ENCODE results near the gene FGF14.

Gene FGF14

DNA sequence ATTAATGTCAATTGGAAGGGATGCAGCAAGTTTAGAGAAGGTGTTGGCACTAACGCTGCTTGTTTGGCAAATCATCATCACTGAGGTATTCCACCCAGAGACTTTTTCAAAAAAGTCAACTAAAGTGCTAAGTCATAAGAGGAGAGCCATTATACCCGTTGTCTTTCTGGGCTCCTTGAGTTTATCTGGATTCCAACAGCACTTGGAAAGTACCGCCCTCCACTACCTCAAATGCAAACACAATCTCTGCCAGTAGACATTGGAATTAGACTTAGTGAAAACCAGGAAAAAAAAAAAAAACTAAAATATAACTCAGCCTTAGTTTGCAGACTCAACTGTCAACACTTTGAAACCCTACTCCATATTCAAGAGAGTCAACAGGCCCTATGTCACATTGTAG, 683.4 kb downstream of the FGF14 start:
- H3K27me3 ChIP-seq (replicated peaks in 2 of 5; ENCODE audit: control insufficient read depth in 4 of 5, insufficient read depth in 5 of 5, low read length in 4 of 5) = no peaks in the 10 kb centered on the region
- H3K4me3 ChIP-seq (ENCODE audit: control insufficient read depth in 1 of 7, extremely low read depth in 1 of 7, insufficient read depth in 4 of 7, low read depth in 2 of 7, low read length in 6 of 7) = no peak overlapping the region
- ChIA-PET CTCF (no interaction called here), POLR2A (no interaction called here)
- H3K4me1 ChIP-seq (ENCODE audit: control extremely low read depth in 1 of 4, control insufficient read depth in 4 of 4, insufficient read depth in 4 of 4, low read length in 3 of 4) = no peaks in the 10 kb centered on the region
- no peak overlapping the region for H3K27ac ChIP-seq (ENCODE audit: insufficient read depth in 1 of 2, low read depth in 1 of 2, low read length in 2 of 2, poor library complexity in 1 of 2, severe bottlenecking in 2 of 2)
- H3K36me3 ChIP-seq (ENCODE audit: control insufficient read depth in 4 of 4, insufficient read depth in 4 of 4, low read length in 3 of 4) = no peaks in the 10 kb centered on the region
- WGBS (ENCODE audit: insufficient coverage) = 82% methylated on average over 2 of the region's 3 CpGs
- DNase-seq = no peak
- H3K9me3 ChIP-seq (ENCODE audit: control extremely low read depth in 1 of 5, control insufficient read depth in 4 of 5, insufficient read depth in 2 of 5, low read depth in 1 of 5, low read length in 4 of 5) = no peaks in the 10 kb centered on the region

DNA sequence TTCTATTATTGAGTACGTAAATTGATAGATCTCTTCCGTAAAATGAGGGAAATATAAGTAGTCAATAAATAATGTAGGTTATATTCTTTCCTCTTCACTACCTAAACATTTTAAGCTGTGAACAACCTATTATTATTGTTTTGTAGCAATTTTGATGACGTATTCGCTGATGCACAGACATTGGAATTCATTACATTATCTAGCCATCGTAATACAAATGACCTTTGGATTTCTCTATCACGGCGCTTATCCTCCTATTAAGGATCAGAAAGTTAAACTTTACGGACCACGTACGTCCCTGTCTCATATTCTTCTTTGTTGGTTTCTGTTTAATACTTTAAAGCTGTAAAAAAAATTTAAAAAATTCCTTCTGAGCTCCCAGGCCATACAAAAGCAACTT, 684.5 kb downstream of the FGF14 start:
- ChIA-PET CTCF (no interaction called here), POLR2A (no interaction called here)
- Histone ChIP-seq H3K27ac (ENCODE audit: insufficient read depth in 1 of 2, low read depth in 1 of 2, low read length in 2 of 2, poor library complexity in 1 of 2, severe bottlenecking in 2 of 2) (no peak overlapping the region), H3K36me3 (ENCODE audit: control insufficient read depth in 4 of 4, insufficient read depth in 4 of 4, low read length in 3 of 4) (no peaks in the 10 kb centered on the region), H3K4me3 (ENCODE audit: control insufficient read depth in 1 of 7, extremely low read depth in 1 of 7, insufficient read depth in 4 of 7, low read depth in 2 of 7, low read length in 6 of 7) (no peak overlapping the region), H3K27me3 (replicated peaks in 2 of 5; ENCODE audit: control insufficient read depth in 4 of 5, insufficient read depth in 5 of 5, low read length in 4 of 5) (no peaks in the 10 kb centered on the region), H3K9me3 (ENCODE audit: control extremely low read depth in 1 of 5, control insufficient read depth in 4 of 5, insufficient read depth in 2 of 5, low read depth in 1 of 5, low read length in 4 of 5) (no peaks in the 10 kb centered on the region), H3K4me1 (ENCODE audit: control extremely low read depth in 1 of 4, control insufficient read depth in 4 of 4, insufficient read depth in 4 of 4, low read length in 3 of 4) (no peaks in the 10 kb centered on the region)
- whole genome bisulfite sequencing (ENCODE audit: insufficient coverage) = 100% methylated on average over 5 of the region's 10 CpGs
- DNase-seq = no peak

DNA sequence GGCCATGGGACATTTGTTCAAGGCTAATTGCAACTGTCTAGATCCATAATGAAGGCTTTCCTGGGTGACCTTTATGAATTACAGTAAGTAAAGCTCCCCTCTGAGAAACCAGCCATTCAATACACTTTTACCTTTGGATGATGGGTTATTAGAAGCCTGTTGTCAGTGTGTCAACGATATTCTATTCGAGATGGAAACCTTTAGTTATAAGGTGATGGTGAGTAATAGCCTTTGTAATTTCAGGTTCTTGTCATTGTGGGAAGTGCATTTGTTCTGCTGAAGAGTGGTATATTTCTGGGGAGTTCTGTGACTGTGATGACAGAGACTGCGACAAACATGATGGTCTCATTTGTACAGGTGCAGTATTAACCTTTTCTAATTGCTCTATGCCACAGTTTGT, 687.7 kb downstream of the FGF14 start:
- DNase-seq = no peak
- 97% methylated on average over 3 of the region's 3 CpGs for WGBS (ENCODE audit: insufficient coverage)
- CTCF ChIA-PET = no interaction called here

DNA sequence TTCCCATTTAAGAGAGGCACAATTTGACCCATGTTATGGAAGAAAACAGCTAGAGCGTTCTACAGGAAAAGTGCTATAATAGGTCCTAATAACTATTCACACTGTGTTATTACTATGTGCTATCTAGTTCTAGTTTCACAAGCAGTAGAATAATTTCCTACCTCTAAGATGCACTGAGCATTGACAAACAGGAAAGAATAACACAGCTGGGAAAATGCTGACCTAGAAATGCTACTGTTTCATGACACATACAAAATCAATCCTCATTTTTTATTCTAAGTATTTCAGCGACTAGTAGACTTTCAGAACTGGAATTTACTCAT, 689.9 kb downstream of the FGF14 start:
- DNase-seq = no peak
- ChIA-PET POLR2A (no interaction called here), CTCF (no interaction called here)
- H3K27me3 ChIP-seq (replicated peaks in 2 of 5; ENCODE audit: control insufficient read depth in 4 of 5, insufficient read depth in 5 of 5, low read length in 4 of 5) = no peaks in the 10 kb centered on the region
- no peaks in the 10 kb centered on the region for H3K36me3 ChIP-seq (ENCODE audit: control insufficient read depth in 4 of 4, insufficient read depth in 4 of 4, low read length in 3 of 4)
- H3K4me3 ChIP-seq (ENCODE audit: control insufficient read depth in 1 of 7, extremely low read depth in 1 of 7, insufficient read depth in 4 of 7, low read depth in 2 of 7, low read length in 6 of 7) = no peak overlapping the region
- H3K27ac ChIP-seq (ENCODE audit: insufficient read depth in 1 of 2, low read depth in 1 of 2, low read length in 2 of 2, poor library complexity in 1 of 2, severe bottlenecking in 2 of 2) = no peak overlapping the region
- peaks cover 1 to 4% (median 2%) of the 10 kb centered on the region in 4 experiments for H3K4me1 ChIP-seq (ENCODE audit: control extremely low read depth in 1 of 4, control insufficient read depth in 4 of 4, insufficient read depth in 4 of 4, low read length in 3 of 4)
- no peaks in the 10 kb centered on the region for H3K9me3 ChIP-seq (ENCODE audit: control extremely low read depth in 1 of 5, control insufficient read depth in 4 of 5, insufficient read depth in 2 of 5, low read depth in 1 of 5, low read length in 4 of 5)
- WGBS (ENCODE audit: insufficient coverage) = 100% methylated on average over 1 of the region's 2 CpGs

More for the DNA sequence above, 687.7 kb downstream of the FGF14 start:
- POLR2A ChIA-PET = no interaction called here
- no peak overlapping the region for H3K27ac ChIP-seq (ENCODE audit: insufficient read depth in 1 of 2, low read depth in 1 of 2, low read length in 2 of 2, poor library complexity in 1 of 2, severe bottlenecking in 2 of 2)
- H3K4me3 ChIP-seq (ENCODE audit: control insufficient read depth in 1 of 7, extremely low read depth in 1 of 7, insufficient read depth in 4 of 7, low read depth in 2 of 7, low read length in 6 of 7) = no peak overlapping the region
- no peaks in the 10 kb centered on the region for H3K36me3 ChIP-seq (ENCODE audit: control insufficient read depth in 4 of 4, insufficient read depth in 4 of 4, low read length in 3 of 4)
- H3K27me3 ChIP-seq (replicated peaks in 2 of 5; ENCODE audit: control insufficient read depth in 4 of 5, insufficient read depth in 5 of 5, low read length in 4 of 5) = no peaks in the 10 kb centered on the region
- H3K4me1 ChIP-seq (ENCODE audit: control extremely low read depth in 1 of 4, control insufficient read depth in 4 of 4, insufficient read depth in 4 of 4, low read length in 3 of 4) = no peaks in the 10 kb centered on the region
- H3K9me3 ChIP-seq (ENCODE audit: control extremely low read depth in 1 of 5, control insufficient read depth in 4 of 5, insufficient read depth in 2 of 5, low read depth in 1 of 5, low read length in 4 of 5) = no peaks in the 10 kb centered on the region

DNA sequence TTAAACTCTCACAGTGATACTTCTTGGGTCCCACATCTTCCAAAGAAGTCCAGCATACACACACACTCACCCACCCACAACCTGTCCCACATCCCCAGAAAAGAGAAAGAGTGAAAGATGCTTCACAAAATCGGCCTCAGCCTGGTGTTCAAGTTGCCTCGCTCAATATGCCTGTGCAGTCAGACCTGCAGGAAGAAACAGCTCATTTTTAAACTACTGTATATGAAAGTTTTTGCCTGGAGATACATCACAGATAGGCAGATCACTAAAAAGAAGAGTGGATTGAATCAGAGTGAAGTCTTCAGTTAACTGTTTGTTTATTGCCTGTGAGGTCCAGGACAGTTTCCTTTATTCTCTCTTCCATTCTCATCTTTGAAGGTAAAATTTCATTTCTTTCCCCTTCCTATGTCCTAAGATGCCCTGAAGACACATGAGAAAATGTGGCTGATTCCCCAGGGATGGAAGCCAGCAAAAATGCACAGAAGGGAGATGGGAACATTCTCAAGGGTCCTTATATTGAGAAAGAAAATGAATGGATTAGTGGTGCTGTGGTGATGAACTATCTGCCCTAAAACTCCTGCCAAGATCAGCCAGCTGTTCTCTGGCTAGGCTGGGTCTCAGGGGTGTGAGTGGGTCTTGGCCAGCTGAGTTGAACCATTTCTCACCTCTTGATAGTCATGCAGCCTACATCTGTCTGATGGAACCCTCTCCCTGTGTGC, 690.4 kb downstream of the FGF14 start:
- H3K27me3 ChIP-seq (replicated peaks in 2 of 5; ENCODE audit: control insufficient read depth in 4 of 5, insufficient read depth in 5 of 5, low read length in 4 of 5) = no peaks in the 10 kb centered on the region
- DNase-seq = no peak
- H3K27ac ChIP-seq (ENCODE audit: insufficient read depth in 1 of 2, low read depth in 1 of 2, low read length in 2 of 2, poor library complexity in 1 of 2, severe bottlenecking in 2 of 2) = no peak overlapping the region
- ChIA-PET POLR2A (no interaction called here), CTCF (no interaction called here)
- H3K4me3 ChIP-seq (ENCODE audit: control insufficient read depth in 1 of 7, extremely low read depth in 1 of 7, insufficient read depth in 4 of 7, low read depth in 2 of 7, low read length in 6 of 7) = no peak overlapping the region
- H3K9me3 ChIP-seq (ENCODE audit: control extremely low read depth in 1 of 5, control insufficient read depth in 4 of 5, insufficient read depth in 2 of 5, low read depth in 1 of 5, low read length in 4 of 5) = no peaks in the 10 kb centered on the region
- H3K36me3 ChIP-seq (ENCODE audit: control insufficient read depth in 4 of 4, insufficient read depth in 4 of 4, low read length in 3 of 4) = no peaks in the 10 kb centered on the region
- peaks cover 5 to 7% (median 6%) of the 10 kb centered on the region in 4 experiments for H3K4me1 ChIP-seq (ENCODE audit: control extremely low read depth in 1 of 4, control insufficient read depth in 4 of 4, insufficient read depth in 4 of 4, low read length in 3 of 4)
- WGBS (ENCODE audit: insufficient coverage) = no CpG with 5 or more reads among the region's 2 CpGs

DNA sequence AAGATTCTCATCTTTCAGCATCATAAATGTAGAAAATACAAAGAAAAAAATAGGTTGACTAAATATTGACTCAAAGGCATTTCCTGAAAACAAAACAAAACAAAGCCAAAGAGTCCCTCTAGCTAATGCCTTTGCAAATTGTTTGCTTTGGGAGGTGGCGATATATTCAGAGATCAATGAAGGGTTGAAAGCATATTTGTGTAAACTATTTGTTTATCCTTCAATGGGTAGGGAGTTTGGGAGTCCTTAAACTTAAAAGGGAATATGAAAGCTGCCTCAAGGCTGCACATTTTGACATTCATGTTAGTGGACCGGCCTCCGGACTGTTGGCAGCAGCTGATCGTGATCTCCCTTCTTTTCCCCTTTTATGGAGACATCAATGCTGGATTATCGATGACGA, 691.9 kb downstream of the FGF14 start:
- Histone ChIP-seq H3K4me3 (ENCODE audit: control insufficient read depth in 1 of 7, extremely low read depth in 1 of 7, insufficient read depth in 4 of 7, low read depth in 2 of 7, low read length in 6 of 7) (no peak overlapping the region), H3K4me1 (ENCODE audit: control extremely low read depth in 1 of 4, control insufficient read depth in 4 of 4, insufficient read depth in 4 of 4, low read length in 3 of 4) (peaks cover 5 to 15% (median 9%) of the 10 kb centered on the region in 4 experiments), H3K9me3 (ENCODE audit: control extremely low read depth in 1 of 5, control insufficient read depth in 4 of 5, insufficient read depth in 2 of 5, low read depth in 1 of 5, low read length in 4 of 5) (no peaks in the 10 kb centered on the region), H3K36me3 (ENCODE audit: control insufficient read depth in 4 of 4, insufficient read depth in 4 of 4, low read length in 3 of 4) (no peaks in the 10 kb centered on the region), H3K27ac (ENCODE audit: insufficient read depth in 1 of 2, low read depth in 1 of 2, low read length in 2 of 2, poor library complexity in 1 of 2, severe bottlenecking in 2 of 2) (no peak overlapping the region), H3K27me3 (replicated peaks in 2 of 5; ENCODE audit: control insufficient read depth in 4 of 5, insufficient read depth in 5 of 5, low read length in 4 of 5) (no peaks in the 10 kb centered on the region)
- DNase-seq = no peak
- WGBS (ENCODE audit: insufficient coverage) = 97% methylated on average over 5 of the region's 6 CpGs
- ChIA-PET POLR2A (no interaction called here), CTCF (no interaction called here)

DNA sequence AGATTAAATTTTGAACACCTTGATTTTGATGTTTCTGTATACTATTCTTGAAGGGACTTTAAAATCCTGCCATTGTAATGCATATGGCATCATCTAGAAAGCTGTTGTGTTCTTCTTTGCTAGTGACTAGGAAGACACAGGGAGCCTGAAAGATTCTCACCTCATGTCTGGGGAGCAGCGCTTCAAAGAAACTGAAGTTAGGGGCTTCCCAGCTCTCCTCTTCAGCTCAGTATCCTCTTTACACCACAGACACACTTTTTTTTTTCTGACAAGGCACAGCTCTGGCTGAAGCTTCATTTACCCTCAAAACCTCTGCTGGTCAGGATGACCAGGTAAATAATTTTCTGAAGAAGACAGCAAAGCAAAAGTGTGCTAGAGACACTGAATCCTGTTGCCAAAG, 693.7 kb downstream of the FGF14 start:
- DNase-seq = no peak
- WGBS (ENCODE audit: insufficient coverage) = no CpG with 5 or more reads among the region's 1 CpG
- H3K4me1 ChIP-seq (ENCODE audit: control extremely low read depth in 1 of 4, control insufficient read depth in 4 of 4, insufficient read depth in 4 of 4, low read length in 3 of 4) = peaks cover 5 to 15% (median 9%) of the 10 kb centered on the region in 4 experiments
- H3K36me3 ChIP-seq (ENCODE audit: control insufficient read depth in 4 of 4, insufficient read depth in 4 of 4, low read length in 3 of 4) = no peaks in the 10 kb centered on the region
- no peak overlapping the region for H3K4me3 ChIP-seq (ENCODE audit: control insufficient read depth in 1 of 7, extremely low read depth in 1 of 7, insufficient read depth in 4 of 7, low read depth in 2 of 7, low read length in 6 of 7)
- H3K9me3 ChIP-seq (ENCODE audit: control extremely low read depth in 1 of 5, control insufficient read depth in 4 of 5, insufficient read depth in 2 of 5, low read depth in 1 of 5, low read length in 4 of 5) = no peaks in the 10 kb centered on the region
- POLR2A ChIA-PET = no interaction called here
- H3K27ac ChIP-seq (ENCODE audit: insufficient read depth in 1 of 2, low read depth in 1 of 2, low read length in 2 of 2, poor library complexity in 1 of 2, severe bottlenecking in 2 of 2) = no peak overlapping the region
- no peaks in the 10 kb centered on the region for H3K27me3 ChIP-seq (replicated peaks in 2 of 5; ENCODE audit: control insufficient read depth in 4 of 5, insufficient read depth in 5 of 5, low read length in 4 of 5)
- CTCF ChIA-PET = no interaction called here
